PC-9 (cell line): Measurements from ENCODE around the gene TBC1D22A. TPM values are rescaled to one million over a fixed set of nuclear protein-coding genes. Genes with fewer than 3 reads are reported as not detected.

Experiments used
- BruUV-seq: library from RNA; stranded (reverse); fragments of 400-500 nt; replicated peaks from 2 replicates; lab custom pipeline; 2021; lab: Mats Ljungman, UMichigan
- CTCF ChIA-PET: fragments of 300-600 bp; sonication (Branson Sonifier 250); formaldehyde crosslinking; loops from one replicate; lab custom pipeline; 2022; ENCODE audit warnings: antibody characterized with exemption; lab: Charles Lee
- POLR2A ChIA-PET: fragments of 300-600 bp; sonication (Branson Sonifier 250); formaldehyde crosslinking; loops from one replicate; lab custom pipeline; 2022; ENCODE audit warnings: antibody characterized with exemption; ENCODE audit not compliant: unreplicated experiment; lab: Charles Lee
- DNase-seq, 2 experiments: peaks; one replicate each; pipeline versions ENCODE4 v3.0.0 to v3.0.0-alpha.2; 2015 to 2022; ENCODE audit warnings: mixed read lengths in 1 of 2
- H2AFZ ChIP-seq: fragments of 200-600 bp; sonication (generic); 2 replicates; pipeline ENCODE4 v1.8.1; 2017; ENCODE audit warnings: antibody characterized with exemption
- H3F3A ChIP-seq: fragments of 200-600 bp; sonication (generic); 2 replicates; pipeline ENCODE4 v1.8.1; 2017; ENCODE audit warnings: antibody characterized with exemption, mild to moderate bottlenecking, low read depth; ENCODE audit not compliant: insufficient read depth
- H3K27ac ChIP-seq: fragments of 200-600 bp; sonication (generic); 2 replicates; pipeline ENCODE4 v1.6.1; 2016; ENCODE audit warnings: mixed run types
- H3K27me3 ChIP-seq: fragments of 200-600 bp; sonication (generic); 2 replicates; pipeline ENCODE4 v1.6.1; 2016; ENCODE audit warnings: low read depth, mixed run types; ENCODE audit not compliant: insufficient read depth
- H3K36me3 ChIP-seq: fragments of 200-600 bp; sonication (generic); 2 replicates; pipeline ENCODE4 v1.6.1; 2016; ENCODE audit warnings: low read depth, mixed run types
- H3K4me1 ChIP-seq: fragments of 200-600 bp; sonication (generic); replicated peaks from 2 replicates; pipeline ENCODE4 v1.6.1; 2016; ENCODE audit warnings: mixed run types; ENCODE audit not compliant: insufficient read depth
- H3K4me2 ChIP-seq: fragments of 200-600 bp; sonication (generic); 2 replicates; pipeline ENCODE4 v1.6.1; 2017; ENCODE audit warnings: mixed run types
- H3K4me3 ChIP-seq: fragments of 200-600 bp; sonication (generic); 2 replicates; pipeline ENCODE4 v1.6.1; 2016; ENCODE audit warnings: mixed run types
- H3K79me2 ChIP-seq: fragments of 200-600 bp; sonication (generic); 2 replicates; pipeline ENCODE4 v1.6.1; 2017; ENCODE audit warnings: low read depth, mixed run types
- H3K9me2 ChIP-seq: fragments of 200-600 bp; sonication (generic); 2 replicates; pipeline ENCODE4 v1.8.1; 2017; ENCODE audit warnings: mild to moderate bottlenecking; ENCODE audit not compliant: insufficient read depth
- H3K9me3 ChIP-seq: fragments of 200-600 bp; sonication (generic); 2 replicates; pipeline ENCODE4 v1.8.1; 2016; ENCODE audit warnings: low read depth; ENCODE audit not compliant: insufficient read depth
- H4K20me1 ChIP-seq: fragments of 200-600 bp; sonication (generic); 2 replicates; pipeline ENCODE4 v1.8.1; 2017; ENCODE audit not compliant: insufficient read depth
- EZH2 ChIP-seq: fragments of 200-600 bp; sonication (generic); IDR thresholded peaks from 2 replicates; pipeline ENCODE4 v1.8.0; 2017; ENCODE audit warnings: antibody characterized with exemption, low read depth
- intact Hi-C: fragments of 100-400 bp; cut with micrococcal nuclease; formaldehyde crosslinking; loops from one replicate; pipeline ENCODE4 v1.10.0; 2022; ENCODE audit not compliant: unreplicated experiment
- total RNA-seq: library from RNA; stranded (reverse); gene quantifications from 2 replicates; pipeline ENCODE4 v1.2.3, GENCODE V29; 2021
- TF ChIP-seq, protein P1 (sequence below): fragments of 200-600 bp; sonication (generic); conservative IDR thresholded peaks from 2 replicates; pipeline ENCODE4 v1.6.1; 2017; ENCODE audit warnings: mixed run types, antibody characterized with exemption, mild to moderate bottlenecking, moderate library complexity

Gene TBC1D22A
- total RNA-seq, 1 experiment from 2014 or later = 40.3 TPM

- no peak for TF ChIP-seq EZH2
- TF ChIP-seq, protein P1, sequence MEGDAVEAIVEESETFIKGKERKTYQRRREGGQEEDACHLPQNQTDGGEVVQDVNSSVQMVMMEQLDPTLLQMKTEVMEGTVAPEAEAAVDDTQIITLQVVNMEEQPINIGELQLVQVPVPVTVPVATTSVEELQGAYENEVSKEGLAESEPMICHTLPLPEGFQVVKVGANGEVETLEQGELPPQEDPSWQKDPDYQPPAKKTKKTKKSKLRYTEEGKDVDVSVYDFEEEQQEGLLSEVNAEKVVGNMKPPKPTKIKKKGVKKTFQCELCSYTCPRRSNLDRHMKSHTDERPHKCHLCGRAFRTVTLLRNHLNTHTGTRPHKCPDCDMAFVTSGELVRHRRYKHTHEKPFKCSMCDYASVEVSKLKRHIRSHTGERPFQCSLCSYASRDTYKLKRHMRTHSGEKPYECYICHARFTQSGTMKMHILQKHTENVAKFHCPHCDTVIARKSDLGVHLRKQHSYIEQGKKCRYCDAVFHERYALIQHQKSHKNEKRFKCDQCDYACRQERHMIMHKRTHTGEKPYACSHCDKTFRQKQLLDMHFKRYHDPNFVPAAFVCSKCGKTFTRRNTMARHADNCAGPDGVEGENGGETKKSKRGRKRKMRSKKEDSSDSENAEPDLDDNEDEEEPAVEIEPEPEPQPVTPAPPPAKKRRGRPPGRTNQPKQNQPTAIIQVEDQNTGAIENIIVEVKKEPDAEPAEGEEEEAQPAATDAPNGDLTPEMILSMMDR = no peak
- H3K9me3 ChIP-seq = no peaks in the 10 kb centered on the region
- ChIA-PET POLR2A (no interaction called here), CTCF (no interaction called here)
- no peaks in the 10 kb centered on the region for H3K9me2 ChIP-seq
- H3K36me3 ChIP-seq = no peaks in the 10 kb centered on the region
- no peaks in the 10 kb centered on the region for H3K79me2 ChIP-seq
- H3K4me3 ChIP-seq = no peak overlapping the region
- H3F3A ChIP-seq = no peaks in the 10 kb centered on the region
- no peaks in the 10 kb centered on the region for H3K27me3 ChIP-seq
- H3K27ac ChIP-seq = no peak overlapping the region
- no peaks in the 10 kb centered on the region for H3K4me1 ChIP-seq
- BruUV-seq = no TSS peak
- no peak overlapping the region for H3K4me2 ChIP-seq
- DNase-seq = no peak
- no peak overlapping the region for H2AFZ ChIP-seq
- H4K20me1 ChIP-seq = peaks cover 28% of the 10 kb centered on the region
- intact Hi-C loops = no loop called here
Observed at GRCh38 chr22:46922037-46922436, 159.6 kb downstream of the TBC1D22A start.

DNA sequence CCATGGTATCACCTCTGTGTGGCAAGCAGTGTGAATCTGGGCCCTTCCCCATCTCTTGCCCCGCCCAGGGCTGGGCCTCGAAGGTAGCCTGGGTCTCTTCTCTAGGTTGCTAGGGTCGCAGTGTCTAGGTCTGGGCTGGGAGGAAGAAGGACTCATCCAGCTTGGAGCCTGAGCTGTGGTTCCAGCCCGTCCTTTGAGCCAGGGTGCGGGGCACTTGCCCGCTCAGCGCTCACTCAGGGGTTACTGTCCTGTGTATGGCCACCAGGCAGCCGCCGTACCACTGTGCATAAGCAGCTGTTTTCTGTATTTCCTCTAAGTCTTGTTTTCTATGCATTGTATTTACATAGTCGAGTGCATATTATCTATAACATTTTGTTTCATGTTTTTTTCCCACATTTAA is 160.9 kb downstream of the TBC1D22A start:
- Histone ChIP-seq H2AFZ (no peak overlapping the region), H3K4me3 (no peak overlapping the region), H3K9me2 (no peaks in the 10 kb centered on the region), H4K20me1 (peaks cover 29% of the 10 kb centered on the region), H3F3A (no peaks in the 10 kb centered on the region), H3K27ac (no peak overlapping the region), H3K79me2 (no peaks in the 10 kb centered on the region), H3K36me3 (no peaks in the 10 kb centered on the region), H3K27me3 (no peaks in the 10 kb centered on the region), H3K9me3 (no peaks in the 10 kb centered on the region), H3K4me2 (no peak overlapping the region), H3K4me1 (no peaks in the 10 kb centered on the region)
- intact Hi-C loops = no loop called here
- ChIA-PET POLR2A (no interaction called here), CTCF (no interaction called here)
- no peak for TF ChIP-seq EZH2
- TF ChIP-seq, protein P1 = no peak
- no TSS peak for BruUV-seq
- DNase-seq = no peak

DNA sequence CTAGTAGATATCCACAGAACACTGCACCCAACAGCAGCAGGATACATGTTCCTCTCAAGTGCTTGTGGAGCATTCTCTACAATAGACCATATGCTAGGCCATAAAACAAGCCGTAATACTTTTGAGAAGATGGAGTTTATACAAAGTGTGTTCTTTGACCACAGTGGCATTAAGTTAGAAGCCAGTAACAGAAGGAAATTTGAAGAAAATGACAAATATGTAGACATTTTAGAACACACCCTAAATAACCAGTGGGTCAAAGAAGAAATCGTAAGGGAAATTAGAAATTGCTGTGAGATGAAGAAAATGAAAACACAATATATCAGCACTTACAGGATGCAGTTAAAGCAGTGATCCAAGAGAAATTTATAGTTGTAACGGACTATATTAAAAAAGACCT is 163.4 kb downstream of the TBC1D22A start:
- no TSS peak for BruUV-seq

More for the DNA sequence above, 163.4 kb downstream of the TBC1D22A start:
- no peak for DNase-seq
- Histone ChIP-seq H2AFZ (no peak overlapping the region), H3K9me2 (no peaks in the 10 kb centered on the region), H3K4me3 (no peak overlapping the region), H3K27ac (no peak overlapping the region), H3K9me3 (no peaks in the 10 kb centered on the region), H3K4me1 (no peaks in the 10 kb centered on the region), H3K36me3 (no peaks in the 10 kb centered on the region), H3K79me2 (no peaks in the 10 kb centered on the region), H3K4me2 (no peak overlapping the region), H3K27me3 (no peaks in the 10 kb centered on the region), H4K20me1 (peaks cover 29% of the 10 kb centered on the region), H3F3A (no peaks in the 10 kb centered on the region)
- ChIA-PET CTCF (no interaction called here), POLR2A (no interaction called here)
- TF ChIP-seq, protein P1 = no peak
- TF ChIP-seq EZH2 = no peak
- intact Hi-C loops = no loop called here
